ENCODE data around the gene VAV3.
"Not testable (repeated sequence)": the region's sequence is repeated elsewhere in the genome, so short reads cannot be mapped to it uniquely, and the experiment has no call there.

Gene VAV3

GRCh38 chr1:107653005-107653404 is 312.0 kb downstream of the VAV3 start:
- no peak overlapping the region for H3K4me3 ChIP-seq (ENCODE audit: low read depth in 1 of 2, low read length in 2 of 2)

GRCh38 chr1:107650825-107651224 is 314.2 kb downstream of the VAV3 start:
- not testable (repeated sequence) for H3K27me3 ChIP-seq (ENCODE audit: control insufficient read depth in 1 of 2, insufficient read depth in 2 of 2, low read length in 2 of 2); H3K27ac ChIP-seq (ENCODE audit: low read depth, low read length); H3K9me3 ChIP-seq (ENCODE audit: control insufficient read depth in 1 of 2, low read length in 2 of 2); H3K36me3 ChIP-seq (ENCODE audit: control insufficient read depth in 1 of 2, insufficient read depth in 2 of 2, low read length in 2 of 2); H3K9ac ChIP-seq (ENCODE audit: low read depth in 1 of 2, low read length in 2 of 2); H3K4me3 ChIP-seq (ENCODE audit: low read depth in 1 of 2, low read length in 2 of 2)
- peaks cover 10 to 13% of the 10 kb centered on the region in 2 donors for H3K4me1 ChIP-seq (ENCODE audit: control insufficient read depth in 1 of 2, insufficient read depth in 2 of 2, low read length in 2 of 2)

More at GRCh38 chr1:107653005-107653404, 312.0 kb downstream of the VAV3 start:
- no peak overlapping the region for H3K9ac ChIP-seq (ENCODE audit: low read depth in 1 of 2, low read length in 2 of 2)
- no peaks in the 10 kb centered on the region for H3K36me3 ChIP-seq (ENCODE audit: control insufficient read depth in 1 of 2, insufficient read depth in 2 of 2, low read length in 2 of 2)
- H3K9me3 ChIP-seq (ENCODE audit: control insufficient read depth in 1 of 2, low read length in 2 of 2) = no peaks in the 10 kb centered on the region
- no peaks in the 10 kb centered on the region for H3K27me3 ChIP-seq (ENCODE audit: control insufficient read depth in 1 of 2, insufficient read depth in 2 of 2, low read length in 2 of 2)
- no peak overlapping the region for H3K27ac ChIP-seq (ENCODE audit: low read depth, low read length)
- peaks cover 10 to 13% of the 10 kb centered on the region in 2 donors for H3K4me1 ChIP-seq (ENCODE audit: control insufficient read depth in 1 of 2, insufficient read depth in 2 of 2, low read length in 2 of 2)

- no peak overlapping the region for H3K9ac ChIP-seq (ENCODE audit: low read depth in 1 of 2, low read length in 2 of 2)
- H3K4me1 ChIP-seq (ENCODE audit: control insufficient read depth in 1 of 2, insufficient read depth in 2 of 2, low read length in 2 of 2) = peaks cover 10 to 13% of the 10 kb centered on the region in 2 donors
- no peak overlapping the region for H3K4me3 ChIP-seq (ENCODE audit: low read depth in 1 of 2, low read length in 2 of 2)
- H3K36me3 ChIP-seq (ENCODE audit: control insufficient read depth in 1 of 2, insufficient read depth in 2 of 2, low read length in 2 of 2) = no peaks in the 10 kb centered on the region
- no peaks in the 10 kb centered on the region for H3K27me3 ChIP-seq (ENCODE audit: control insufficient read depth in 1 of 2, insufficient read depth in 2 of 2, low read length in 2 of 2)
- no peaks in the 10 kb centered on the region for H3K9me3 ChIP-seq (ENCODE audit: control insufficient read depth in 1 of 2, low read length in 2 of 2)
- H3K27ac ChIP-seq (ENCODE audit: low read depth, low read length) = no peak overlapping the region
These were observed 316.0 kb downstream of the VAV3 start for GRCh38 chr1:107649023-107649422.

GRCh38 chr1:107648071-107648470 is 316.9 kb downstream of the VAV3 start:
- no peak overlapping the region for H3K9ac ChIP-seq (ENCODE audit: low read depth in 1 of 2, low read length in 2 of 2)
- no peaks in the 10 kb centered on the region for H3K36me3 ChIP-seq (ENCODE audit: control insufficient read depth in 1 of 2, insufficient read depth in 2 of 2, low read length in 2 of 2)
- peaks cover 10 to 13% of the 10 kb centered on the region in 2 donors for H3K4me1 ChIP-seq (ENCODE audit: control insufficient read depth in 1 of 2, insufficient read depth in 2 of 2, low read length in 2 of 2)
- H3K9me3 ChIP-seq (ENCODE audit: control insufficient read depth in 1 of 2, low read length in 2 of 2) = no peaks in the 10 kb centered on the region
- no peak overlapping the region for H3K27ac ChIP-seq (ENCODE audit: low read depth, low read length)
- H3K4me3 ChIP-seq (ENCODE audit: low read depth in 1 of 2, low read length in 2 of 2) = no peak overlapping the region
- H3K27me3 ChIP-seq (ENCODE audit: control insufficient read depth in 1 of 2, insufficient read depth in 2 of 2, low read length in 2 of 2) = no peaks in the 10 kb centered on the region

- Histone ChIP-seq H3K36me3 (ENCODE audit: control insufficient read depth in 1 of 2, insufficient read depth in 2 of 2, low read length in 2 of 2) (no peaks in the 10 kb centered on the region), H3K9ac (ENCODE audit: low read depth in 1 of 2, low read length in 2 of 2) (no peak overlapping the region), H3K4me3 (ENCODE audit: low read depth in 1 of 2, low read length in 2 of 2) (no peak overlapping the region), H3K27me3 (ENCODE audit: control insufficient read depth in 1 of 2, insufficient read depth in 2 of 2, low read length in 2 of 2) (no peaks in the 10 kb centered on the region), H3K4me1 (ENCODE audit: control insufficient read depth in 1 of 2, insufficient read depth in 2 of 2, low read length in 2 of 2) (peaks cover 10 to 13% of the 10 kb centered on the region in 2 donors), H3K9me3 (ENCODE audit: control insufficient read depth in 1 of 2, low read length in 2 of 2) (no peaks in the 10 kb centered on the region), H3K27ac (ENCODE audit: low read depth, low read length) (no peak overlapping the region)
These were observed 318.0 kb downstream of the VAV3 start for GRCh38 chr1:107647012-107647411.

GRCh38 chr1:107643766-107644165 is 321.2 kb downstream of the VAV3 start:
- Histone ChIP-seq H3K4me1 (ENCODE audit: control insufficient read depth in 1 of 2, insufficient read depth in 2 of 2, low read length in 2 of 2) (peaks cover 0 to 2% of the 10 kb centered on the region in 2 donors), H3K4me3 (ENCODE audit: low read depth in 1 of 2, low read length in 2 of 2) (no peak overlapping the region), H3K36me3 (ENCODE audit: control insufficient read depth in 1 of 2, insufficient read depth in 2 of 2, low read length in 2 of 2) (peaks cover 0 to 5% of the 10 kb centered on the region in 2 donors), H3K9ac (ENCODE audit: low read depth in 1 of 2, low read length in 2 of 2) (no peak overlapping the region), H3K9me3 (ENCODE audit: control insufficient read depth in 1 of 2, low read length in 2 of 2) (no peaks in the 10 kb centered on the region), H3K27ac (ENCODE audit: low read depth, low read length) (no peak overlapping the region), H3K27me3 (ENCODE audit: control insufficient read depth in 1 of 2, insufficient read depth in 2 of 2, low read length in 2 of 2) (no peaks in the 10 kb centered on the region)

GRCh38 chr1:107640207-107640606 is 324.8 kb downstream of the VAV3 start:
- no peak overlapping the region for H3K9ac ChIP-seq (ENCODE audit: low read depth in 1 of 2, low read length in 2 of 2)
- no peaks in the 10 kb centered on the region for H3K4me1 ChIP-seq (ENCODE audit: control insufficient read depth in 1 of 2, insufficient read depth in 2 of 2, low read length in 2 of 2)
- no peaks in the 10 kb centered on the region for H3K27me3 ChIP-seq (ENCODE audit: control insufficient read depth in 1 of 2, insufficient read depth in 2 of 2, low read length in 2 of 2)
- H3K27ac ChIP-seq (ENCODE audit: low read depth, low read length) = no peak overlapping the region
- H3K36me3 ChIP-seq (ENCODE audit: control insufficient read depth in 1 of 2, insufficient read depth in 2 of 2, low read length in 2 of 2) = peaks cover 0 to 5% of the 10 kb centered on the region in 2 donors
- no peaks in the 10 kb centered on the region for H3K9me3 ChIP-seq (ENCODE audit: control insufficient read depth in 1 of 2, low read length in 2 of 2)
- no peak overlapping the region for H3K4me3 ChIP-seq (ENCODE audit: low read depth in 1 of 2, low read length in 2 of 2)

- H3K4me1 ChIP-seq (ENCODE audit: control insufficient read depth in 1 of 2, insufficient read depth in 2 of 2, low read length in 2 of 2) = no peaks in the 10 kb centered on the region
- no peak overlapping the region for H3K4me3 ChIP-seq (ENCODE audit: low read depth in 1 of 2, low read length in 2 of 2)
- H3K27ac ChIP-seq (ENCODE audit: low read depth, low read length) = no peak overlapping the region
- no peaks in the 10 kb centered on the region for H3K9me3 ChIP-seq (ENCODE audit: control insufficient read depth in 1 of 2, low read length in 2 of 2)
- H3K27me3 ChIP-seq (ENCODE audit: control insufficient read depth in 1 of 2, insufficient read depth in 2 of 2, low read length in 2 of 2) = no peaks in the 10 kb centered on the region
- peaks cover 0 to 5% of the 10 kb centered on the region in 2 donors for H3K36me3 ChIP-seq (ENCODE audit: control insufficient read depth in 1 of 2, insufficient read depth in 2 of 2, low read length in 2 of 2)
- no peak overlapping the region for H3K9ac ChIP-seq (ENCODE audit: low read depth in 1 of 2, low read length in 2 of 2)
These were observed 327.9 kb downstream of the VAV3 start for GRCh38 chr1:107637101-107637500.

- Histone ChIP-seq H3K27ac (ENCODE audit: low read depth, low read length) (no peak overlapping the region), H3K9ac (ENCODE audit: low read depth in 1 of 2, low read length in 2 of 2) (no peak overlapping the region), H3K4me1 (ENCODE audit: control insufficient read depth in 1 of 2, insufficient read depth in 2 of 2, low read length in 2 of 2) (no peaks in the 10 kb centered on the region), H3K27me3 (ENCODE audit: control insufficient read depth in 1 of 2, insufficient read depth in 2 of 2, low read length in 2 of 2) (no peaks in the 10 kb centered on the region), H3K4me3 (ENCODE audit: low read depth in 1 of 2, low read length in 2 of 2) (no peak overlapping the region), H3K9me3 (ENCODE audit: control insufficient read depth in 1 of 2, low read length in 2 of 2) (no peaks in the 10 kb centered on the region), H3K36me3 (ENCODE audit: control insufficient read depth in 1 of 2, insufficient read depth in 2 of 2, low read length in 2 of 2) (no peaks in the 10 kb centered on the region)
These were observed 331.4 kb downstream of the VAV3 start for GRCh38 chr1:107633596-107633995.

GRCh38 chr1:107626073-107626796 is 338.7 kb downstream of the VAV3 start:
- no peak overlapping the region for H3K4me3 ChIP-seq (ENCODE audit: low read depth in 1 of 2, low read length in 2 of 2)

More at GRCh38 chr1:107626073-107626796, 338.7 kb downstream of the VAV3 start:
- no peaks in the 10 kb centered on the region for H3K36me3 ChIP-seq (ENCODE audit: control insufficient read depth in 1 of 2, insufficient read depth in 2 of 2, low read length in 2 of 2)
- no peaks in the 10 kb centered on the region for H3K27me3 ChIP-seq (ENCODE audit: control insufficient read depth in 1 of 2, insufficient read depth in 2 of 2, low read length in 2 of 2)
- H3K9ac ChIP-seq (ENCODE audit: low read depth in 1 of 2, low read length in 2 of 2) = no peak overlapping the region
- no peaks in the 10 kb centered on the region for H3K9me3 ChIP-seq (ENCODE audit: control insufficient read depth in 1 of 2, low read length in 2 of 2)
- peaks cover 0 to 11% of the 10 kb centered on the region in 2 donors for H3K4me1 ChIP-seq (ENCODE audit: control insufficient read depth in 1 of 2, insufficient read depth in 2 of 2, low read length in 2 of 2)
- no peak overlapping the region for H3K27ac ChIP-seq (ENCODE audit: low read depth, low read length)

Measured in duodenal mucosa (tissue), 2 donors.